ENCODE measurements around the gene DNASE2.

The DNASE2 gene

GRCh38 chr19:12836529-12836863, 44.8 kb downstream of the DNASE2 start:
- DNase-seq (ENCODE audit: low read depth): no peak
- TF ChIP-seq CTCF (IDR thresholded peaks at IDR 0.05; ENCODE audit: control insufficient read depth, extremely low read depth, insufficient read depth): no peak
- no peak overlapping the region for H3K4me3 ChIP-seq (ENCODE audit: low read depth, low read length)

GRCh38 chr19:12834976-12835757, 46.1 kb downstream of the DNASE2 start:
- no peak for DNase-seq (ENCODE audit: low read depth)
- H3K4me3 ChIP-seq (ENCODE audit: low read depth, low read length): no peak overlapping the region
- no peak for TF ChIP-seq CTCF (IDR thresholded peaks at IDR 0.05; ENCODE audit: control insufficient read depth, extremely low read depth, insufficient read depth)

DNA sequence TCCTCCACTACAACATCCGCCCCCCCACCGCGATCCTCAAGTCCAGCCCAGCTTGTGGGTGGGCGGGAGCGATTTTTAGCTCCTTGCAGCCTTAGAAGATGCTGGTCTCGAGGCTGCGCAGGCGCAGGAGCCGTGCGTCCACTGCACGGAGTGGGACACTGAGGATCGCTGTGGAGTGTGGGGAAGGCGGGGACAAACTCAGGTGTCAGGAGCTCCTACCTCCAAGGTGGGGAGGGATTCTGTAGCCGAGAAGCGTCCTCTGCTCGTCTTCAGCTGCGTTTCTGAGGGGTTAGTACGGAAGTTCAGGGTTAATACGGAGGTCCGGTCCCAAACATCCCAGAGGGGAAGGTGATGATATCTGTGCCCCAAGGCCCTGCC, 46.7 kb downstream of the DNASE2 start, which contains the start of gene RTBDN:
Gene RTBDN, minus strand, starts transcription at position 14 of the 378 bp plus-strand sequence. CDS start 4,600 bp downstream, outside the sequence.
- peak within 1 kb of the TSS; percentile 51 for H3K4me3 ChIP-seq (ENCODE audit: low read depth, low read length)
- DNase-seq (ENCODE audit: low read depth): no peak
- no peak for TF ChIP-seq CTCF (IDR thresholded peaks at IDR 0.05; ENCODE audit: control insufficient read depth, extremely low read depth, insufficient read depth)

- TF ChIP-seq CTCF (IDR thresholded peaks at IDR 0.05; ENCODE audit: control insufficient read depth, extremely low read depth, insufficient read depth): no peak
- DNase-seq (ENCODE audit: low read depth): no peak
- H3K4me3 ChIP-seq (ENCODE audit: low read depth, low read length): peak overlapping the region; percentile 51
Observed at GRCh38 chr19:12833738-12834565, 47.3 kb downstream of the DNASE2 start.

- no peak for DNase-seq (ENCODE audit: low read depth)
- peak overlapping the region; percentile 23; the same call in 1 of the 2 replicates for H3K4me3 ChIP-seq (ENCODE audit: low read depth, low read length)
- no peak for TF ChIP-seq CTCF (IDR thresholded peaks at IDR 0.05; ENCODE audit: control insufficient read depth, extremely low read depth, insufficient read depth)
Observed at GRCh38 chr19:12833418-12833737, 47.9 kb downstream of the DNASE2 start.

DNA sequence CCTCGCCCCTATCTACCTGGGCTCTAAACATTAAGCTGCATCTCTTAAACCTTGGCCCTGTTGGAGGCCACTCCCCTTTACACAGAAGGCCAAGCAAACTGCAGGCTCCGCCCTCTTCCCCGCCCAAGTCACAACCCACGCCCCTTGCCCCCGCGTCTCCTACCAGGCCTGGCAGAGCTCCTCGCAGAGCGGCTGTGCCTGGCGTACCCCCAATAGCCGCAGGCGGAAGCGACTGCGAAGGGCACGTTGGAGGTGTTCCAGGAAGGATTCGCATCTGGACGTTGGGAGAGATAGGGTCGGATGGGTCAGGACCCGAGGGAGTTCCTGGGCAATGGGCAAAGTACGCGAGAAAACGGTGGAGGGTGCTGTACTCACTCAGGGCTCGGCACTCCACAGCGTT, 52.8 kb downstream of the DNASE2 start:
- no peak for DNase-seq (ENCODE audit: low read depth)
- no peak overlapping the region for H3K4me3 ChIP-seq (ENCODE audit: low read depth, low read length)

More for the DNA sequence above, 52.8 kb downstream of the DNASE2 start:
- TF ChIP-seq CTCF (IDR thresholded peaks at IDR 0.05; ENCODE audit: control insufficient read depth, extremely low read depth, insufficient read depth): no peak

Data from LNCaP clone FGC (cell line).